COLO668 (cell line): ENCODE measurements around the gene DHRS7.
"Not testable (repeated sequence)": the region's sequence is repeated elsewhere in the genome, so short reads cannot be mapped to it uniquely, and the experiment has no call there.

ENCODE experiments used
- DNase-seq: peaks from one replicate; lab custom pipeline; 2025; ENCODE audit not compliant: unreplicated experiment; lab: John Stamatoyannopoulos, UW

The DHRS7 gene

DNA sequence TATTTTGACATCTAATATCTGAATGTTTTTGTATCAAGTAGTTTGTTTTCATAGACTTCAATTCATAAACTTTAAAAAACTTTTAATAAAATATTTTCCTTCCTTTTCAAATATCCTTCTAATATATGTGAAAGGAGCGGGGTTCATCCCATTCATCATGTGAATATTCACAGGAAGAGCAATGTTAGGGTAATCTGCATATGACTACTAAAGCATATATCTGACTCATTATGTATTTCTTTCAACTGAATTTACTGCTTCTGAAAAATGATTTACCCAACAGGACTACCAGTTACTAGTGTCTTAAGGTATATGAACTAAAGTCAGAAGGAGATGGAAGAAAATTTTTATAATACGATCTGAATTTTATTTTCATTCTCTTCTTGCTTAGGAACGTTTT is 30.5 kb downstream of the DHRS7 start:
- DNase-seq, result no peak

DNA sequence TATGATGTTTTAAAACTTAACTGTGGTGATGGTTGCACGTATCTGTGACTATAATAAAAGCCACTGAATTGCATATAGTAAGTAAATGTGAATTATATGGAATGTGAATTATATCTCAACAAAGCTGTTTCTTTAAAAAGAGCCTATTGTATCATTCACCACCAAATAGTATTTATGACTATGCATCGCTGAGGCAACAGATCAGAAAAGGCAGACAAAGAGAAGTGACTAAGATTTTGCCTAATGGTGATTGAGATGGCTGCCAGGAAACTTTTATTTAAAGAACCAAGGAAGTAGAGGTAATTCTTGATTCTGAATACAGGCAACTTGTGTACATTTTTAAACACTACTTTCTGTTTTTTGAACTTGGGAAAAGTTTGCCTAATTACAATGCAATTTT is 31.7 kb downstream of the DHRS7 start:
- DNase-seq, result no peak

DNA sequence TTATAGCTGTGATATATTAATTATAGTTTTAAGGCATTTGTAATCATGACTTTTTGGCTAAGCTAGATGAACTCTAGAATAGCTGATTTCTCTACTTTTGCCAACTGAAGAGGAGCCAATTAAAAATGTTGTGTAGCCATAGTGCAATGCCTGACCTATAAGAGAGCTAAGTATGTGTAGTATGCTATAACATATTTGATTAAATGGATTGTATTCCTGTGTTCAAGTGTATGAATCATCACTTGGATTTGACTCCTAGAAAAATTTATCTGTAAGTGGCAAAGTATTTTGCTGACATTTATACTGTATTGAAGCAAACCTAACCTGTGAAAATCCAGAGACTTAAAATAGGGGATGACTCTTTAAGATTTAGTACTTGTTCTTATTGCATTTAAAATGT is 39.3 kb downstream of the DHRS7 start:
- DNase-seq, result no peak

DNA sequence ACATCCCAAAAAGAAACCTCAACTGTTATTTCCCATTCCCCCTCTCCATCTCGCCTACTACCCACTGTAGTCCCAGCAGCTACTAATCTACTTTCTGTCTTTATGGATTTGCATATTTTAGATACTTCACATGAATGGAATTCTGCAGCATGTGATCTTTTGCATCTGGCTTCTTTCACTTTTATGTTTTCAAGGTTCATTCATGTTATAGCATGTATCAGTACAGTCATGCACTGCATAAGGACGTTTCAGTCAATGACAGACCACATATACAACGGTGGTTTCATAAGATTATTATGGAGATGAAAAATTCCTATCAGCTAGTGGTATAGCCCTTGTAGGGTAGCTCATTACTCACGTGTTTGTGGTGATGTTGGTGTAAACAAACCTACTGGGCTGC is 49.0 kb downstream of the DHRS7 start:
- no peak for DNase-seq

DNA sequence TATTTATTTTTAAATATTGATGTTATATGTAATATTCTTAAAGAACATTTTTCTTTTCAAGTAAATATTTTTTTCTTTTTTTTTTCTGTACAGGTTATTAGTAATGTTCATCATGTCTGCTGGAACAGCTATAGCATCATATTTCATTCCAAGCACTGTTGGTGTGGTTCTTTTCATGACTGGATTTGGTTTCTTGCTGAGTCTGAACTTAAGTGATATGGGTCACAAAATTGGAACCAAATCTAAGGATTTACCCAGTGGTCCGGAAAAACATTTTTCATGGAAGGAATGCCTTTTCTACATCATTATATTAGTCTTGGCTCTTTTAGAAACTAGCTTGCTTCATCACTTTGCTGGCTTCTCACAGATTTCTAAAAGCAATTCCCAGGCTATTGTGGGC is 50.3 kb downstream of the DHRS7 start:
- no peak for DNase-seq

DNA sequence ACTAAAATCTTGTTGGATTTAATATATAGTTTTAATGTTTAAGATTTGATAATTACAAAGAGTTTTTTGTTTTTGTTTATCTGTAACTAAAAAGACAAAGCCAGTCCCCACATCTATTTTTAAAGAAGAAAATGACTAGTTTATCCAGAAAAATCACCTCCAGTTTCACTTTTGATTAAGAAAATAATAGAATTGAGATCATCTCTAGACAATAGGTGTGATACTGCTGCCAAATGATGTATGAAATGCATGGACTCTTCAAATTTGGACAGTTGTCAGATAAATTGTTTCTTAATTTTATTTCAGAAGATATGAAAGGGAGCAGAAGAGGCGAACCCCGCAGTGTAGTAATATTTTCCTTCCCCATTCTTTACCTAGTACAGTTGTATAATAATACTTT is 53.5 kb downstream of the DHRS7 start:
- DNase-seq, result no peak

DNA sequence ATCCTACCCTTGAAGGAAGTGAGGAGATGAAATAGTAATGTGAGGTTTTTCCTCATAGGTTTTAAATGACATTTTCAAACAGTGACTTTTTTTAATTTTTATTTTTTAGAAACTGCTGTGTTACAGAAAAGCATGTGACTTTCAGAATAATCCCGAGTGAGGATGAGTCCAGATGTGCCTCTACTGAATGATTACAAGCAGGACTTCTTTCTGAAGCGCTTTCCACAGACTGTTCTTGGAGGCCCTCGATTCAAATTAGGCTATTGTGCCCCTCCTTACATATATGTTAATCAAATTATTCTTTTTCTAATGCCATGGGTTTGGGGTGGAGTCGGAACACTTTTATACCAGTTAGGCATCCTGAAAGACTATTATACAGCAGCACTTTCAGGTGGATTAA is 57.7 kb downstream of the DHRS7 start:
- DNase-seq, result no peak

DNA sequence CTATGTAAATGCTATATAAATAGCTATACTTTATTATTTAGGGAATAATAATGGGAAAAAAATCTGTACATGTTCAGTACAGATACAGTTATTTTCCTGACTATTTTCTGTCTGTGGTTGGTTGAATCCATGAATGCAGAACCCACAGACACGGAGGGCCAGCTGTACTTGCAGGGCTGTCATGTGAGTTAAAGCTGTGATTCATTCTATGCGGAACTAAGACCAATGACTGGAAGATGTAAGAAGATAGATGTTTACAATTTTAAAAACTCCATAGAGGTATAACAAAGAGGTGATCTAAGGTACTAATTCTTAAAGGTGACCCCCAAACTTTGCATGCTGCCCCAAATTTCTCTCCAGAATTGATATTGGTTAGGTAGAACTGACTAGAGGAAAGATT is 58.9 kb downstream of the DHRS7 start:
- no peak for DNase-seq

DNA sequence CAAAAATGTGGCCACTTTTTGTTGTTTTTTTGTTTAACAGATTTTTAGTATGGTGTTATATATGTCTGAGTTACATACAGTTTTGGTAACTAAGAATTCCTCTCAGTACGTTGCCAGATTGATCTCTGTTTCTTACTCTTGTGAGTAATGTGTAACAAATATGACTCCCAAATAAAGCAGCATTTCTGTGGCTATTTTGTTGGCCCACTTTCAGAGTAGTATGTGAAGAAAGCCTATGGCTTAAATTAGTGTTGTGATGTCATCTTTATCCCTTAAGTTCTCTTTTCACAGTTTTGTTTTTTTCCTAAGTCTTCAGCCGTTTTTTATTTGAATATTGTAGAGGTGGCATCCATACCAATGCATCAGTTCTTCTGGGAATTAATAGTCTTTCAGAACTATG is 62.8 kb downstream of the DHRS7 start:
- DNase-seq, result no peak

DNA sequence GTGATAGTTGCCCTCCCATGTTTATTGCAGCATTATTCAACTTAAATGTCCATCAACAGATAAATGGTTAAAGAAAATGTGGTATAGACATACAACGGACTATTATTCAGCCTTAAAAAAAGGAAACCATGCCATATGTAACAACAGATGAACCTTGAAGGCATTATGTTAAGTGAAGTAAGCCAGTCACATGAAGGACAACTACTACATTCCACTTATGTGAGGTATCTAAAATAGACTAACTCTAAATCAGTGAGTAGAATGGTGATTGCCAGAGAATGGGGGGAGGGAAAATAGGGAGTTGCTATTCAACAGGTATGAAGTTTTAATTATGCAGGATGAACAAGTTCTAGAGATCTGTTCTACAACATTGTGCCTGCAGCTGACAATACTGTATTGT is 63.4 kb downstream of the DHRS7 start:
- DNase-seq, result no peak

DNA sequence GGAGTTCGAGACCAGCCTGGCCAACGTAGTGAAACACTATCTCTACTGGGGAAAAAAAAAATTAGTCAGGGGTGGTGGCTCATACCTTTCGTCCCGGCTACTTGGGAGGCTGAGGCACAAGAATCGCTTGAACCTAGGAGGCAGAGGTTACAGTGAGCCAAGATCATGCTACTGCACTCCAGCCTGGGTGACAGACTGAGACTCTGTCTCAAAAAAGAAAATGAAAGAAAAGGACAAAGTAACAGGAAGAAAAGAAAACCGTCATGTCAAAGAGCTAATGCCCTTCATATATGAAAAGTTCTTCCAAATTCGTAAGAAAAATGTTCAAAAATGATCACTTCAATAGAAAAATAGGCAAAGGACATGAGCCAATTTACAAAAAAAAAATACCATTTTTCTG is 65.3 kb downstream of the DHRS7 start:
- not testable (repeated sequence) for DNase-seq

DNA sequence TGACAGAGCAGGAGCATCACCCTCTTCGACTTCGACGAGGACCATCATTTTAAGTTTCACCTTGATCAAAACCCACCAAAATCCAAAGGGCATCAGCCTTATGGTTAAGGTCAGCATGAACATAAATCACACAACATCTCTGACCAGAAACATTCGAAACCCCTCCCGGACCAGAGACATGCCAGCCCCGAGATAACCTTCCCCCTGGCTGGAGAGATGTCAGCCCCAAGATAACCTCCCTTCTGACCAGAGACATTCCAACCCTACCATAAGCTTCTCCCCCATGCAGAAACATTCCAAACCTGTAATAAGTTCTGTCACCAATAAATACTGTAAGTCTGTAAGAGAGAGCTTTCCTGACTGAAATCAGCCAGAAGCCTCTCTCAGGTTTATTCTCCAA is 67.2 kb downstream of the DHRS7 start:
- DNase-seq, result no peak

DNA sequence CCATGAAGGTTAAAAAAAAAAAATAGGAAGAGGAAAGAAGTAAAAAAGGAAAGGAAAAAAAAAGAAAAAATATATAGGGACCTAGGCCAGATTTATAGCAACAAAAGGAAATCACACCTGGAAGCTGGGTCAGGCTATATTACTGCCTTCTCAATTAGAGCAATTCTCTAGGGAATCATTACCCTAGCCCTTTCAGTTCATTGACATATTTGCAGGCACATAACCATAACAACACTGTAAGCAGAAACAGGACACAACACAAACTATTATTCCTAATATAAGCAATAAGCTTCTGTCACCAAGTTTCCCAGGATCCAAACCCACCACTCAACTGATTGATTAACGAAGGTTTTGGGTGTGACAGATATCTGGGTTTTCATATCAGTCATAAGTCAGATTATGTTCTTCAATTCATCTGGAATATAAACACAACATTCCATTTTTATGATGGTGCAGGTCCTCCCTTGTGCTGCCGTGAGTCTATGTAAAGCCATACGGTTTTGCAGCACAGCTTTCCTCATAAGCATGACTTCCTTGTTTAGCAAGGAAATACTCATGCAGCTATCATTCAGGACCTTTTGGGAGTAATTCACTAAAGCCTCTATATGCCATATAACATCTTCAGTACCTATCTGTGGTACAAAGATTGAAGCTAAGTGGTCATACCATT is 69.3 kb downstream of the DHRS7 start:
- DNase-seq, result no peak

DNA sequence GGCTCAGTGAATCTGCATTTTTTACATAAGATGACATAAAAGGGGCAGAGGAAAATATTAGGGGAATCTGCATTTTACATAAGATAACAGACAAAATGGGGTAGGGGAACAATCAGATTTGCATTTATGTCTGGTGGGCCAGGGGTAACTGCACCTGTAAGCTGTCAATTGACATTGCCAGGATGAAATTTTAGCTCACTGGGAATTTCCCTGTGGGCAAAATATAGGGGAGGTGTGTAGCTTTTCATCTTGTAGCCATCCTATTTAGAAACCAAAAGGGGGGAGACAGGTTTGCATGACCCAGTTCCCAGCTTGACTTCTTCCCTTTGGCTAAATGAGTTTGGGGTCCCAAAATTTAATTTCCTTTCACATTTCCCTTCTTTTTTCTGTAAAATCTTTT is 70.0 kb downstream of the DHRS7 start:
- DNase-seq, result no peak

DNA sequence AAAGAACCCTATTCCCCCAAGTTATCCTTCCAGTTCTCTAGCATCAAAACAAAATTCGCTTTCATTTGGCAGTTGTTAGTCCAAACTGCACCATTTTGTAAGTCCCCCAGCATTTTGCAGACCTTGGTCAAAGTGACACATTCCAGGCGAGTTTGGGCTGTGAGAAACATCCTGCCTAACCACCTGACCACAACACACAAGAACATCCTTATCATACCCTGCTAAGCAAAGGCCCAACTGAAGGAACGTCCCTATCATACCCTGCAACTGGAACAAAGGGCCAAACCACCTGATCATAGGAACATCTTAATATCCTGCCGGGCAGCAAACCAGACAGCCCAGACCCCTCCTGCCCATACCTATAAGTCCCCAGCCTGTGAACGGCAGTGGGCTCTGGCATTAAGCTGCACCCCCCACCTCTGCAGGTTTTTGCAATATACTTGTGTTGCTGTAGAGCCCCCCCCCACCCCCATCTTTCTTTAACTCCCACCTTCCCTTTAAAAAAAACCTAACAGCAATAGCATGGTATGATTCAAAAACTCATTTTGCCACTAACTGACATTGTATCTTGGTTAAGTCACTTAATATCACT is 70.8 kb downstream of the DHRS7 start:
- DNase-seq, result no peak
